GM21526 (cell line): ENCODE results near the gene RPTN.

ENCODE experiments used
- ATAC-seq: cut with Tn5 transposase; IDR thresholded peaks from one replicate; pipeline ENCODE4 v1.9.1; 2021; ENCODE audit warnings: moderate library complexity; ENCODE audit not compliant: unreplicated experiment, low FRiP score

RPTN gene, protein sequence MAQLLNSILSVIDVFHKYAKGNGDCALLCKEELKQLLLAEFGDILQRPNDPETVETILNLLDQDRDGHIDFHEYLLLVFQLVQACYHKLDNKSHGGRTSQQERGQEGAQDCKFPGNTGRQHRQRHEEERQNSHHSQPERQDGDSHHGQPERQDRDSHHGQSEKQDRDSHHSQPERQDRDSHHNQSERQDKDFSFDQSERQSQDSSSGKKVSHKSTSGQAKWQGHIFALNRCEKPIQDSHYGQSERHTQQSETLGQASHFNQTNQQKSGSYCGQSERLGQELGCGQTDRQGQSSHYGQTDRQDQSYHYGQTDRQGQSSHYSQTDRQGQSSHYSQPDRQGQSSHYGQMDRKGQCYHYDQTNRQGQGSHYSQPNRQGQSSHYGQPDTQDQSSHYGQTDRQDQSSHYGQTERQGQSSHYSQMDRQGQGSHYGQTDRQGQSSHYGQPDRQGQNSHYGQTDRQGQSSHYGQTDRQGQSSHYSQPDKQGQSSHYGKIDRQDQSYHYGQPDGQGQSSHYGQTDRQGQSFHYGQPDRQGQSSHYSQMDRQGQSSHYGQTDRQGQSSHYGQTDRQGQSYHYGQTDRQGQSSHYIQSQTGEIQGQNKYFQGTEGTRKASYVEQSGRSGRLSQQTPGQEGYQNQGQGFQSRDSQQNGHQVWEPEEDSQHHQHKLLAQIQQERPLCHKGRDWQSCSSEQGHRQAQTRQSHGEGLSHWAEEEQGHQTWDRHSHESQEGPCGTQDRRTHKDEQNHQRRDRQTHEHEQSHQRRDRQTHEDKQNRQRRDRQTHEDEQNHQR

GRCh38 chr1:152159144-152159543, at the start of gene RPTN:
Gene RPTN, minus strand, starts transcription at chr1:152159228. Its CDS starts 1,339 bp downstream, at chr1:152157889.
- no peak for ATAC-seq

- ATAC-seq: no peak
These were observed 40.0 kb upstream of the RPTN start for GRCh38 chr1:152198982-152199381.

DNA sequence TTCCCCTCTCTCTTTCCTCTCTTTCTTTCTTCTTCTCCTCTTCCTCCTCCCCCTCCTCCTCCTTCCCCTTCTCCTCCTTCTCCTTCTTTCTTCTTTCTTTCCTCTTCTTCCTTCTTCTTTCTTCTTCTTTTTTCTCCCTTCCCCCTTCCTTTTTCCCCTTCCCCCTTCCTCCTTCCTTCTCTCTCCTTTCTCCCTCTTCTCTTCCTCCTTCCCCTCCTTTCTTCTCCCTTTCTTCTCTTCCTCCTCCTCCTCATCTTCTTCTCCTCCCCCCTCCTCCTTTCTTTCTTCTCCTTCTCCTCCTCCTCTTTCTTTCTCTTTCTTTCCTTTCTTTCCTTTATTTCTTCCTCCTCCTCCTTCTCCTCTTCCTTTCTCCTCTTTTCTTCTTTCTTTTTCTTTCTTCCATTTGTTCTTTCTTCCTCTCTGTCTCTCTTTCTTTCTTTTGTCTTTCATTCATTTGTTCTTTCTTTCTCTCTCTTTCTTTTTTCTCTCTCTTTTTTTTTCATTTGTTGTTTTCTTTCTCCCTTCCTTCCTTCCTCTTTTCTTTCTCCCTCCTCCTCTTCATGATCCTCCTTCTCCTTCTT, 38.4 kb upstream of the RPTN start:
- ATAC-seq: no peak

DNA sequence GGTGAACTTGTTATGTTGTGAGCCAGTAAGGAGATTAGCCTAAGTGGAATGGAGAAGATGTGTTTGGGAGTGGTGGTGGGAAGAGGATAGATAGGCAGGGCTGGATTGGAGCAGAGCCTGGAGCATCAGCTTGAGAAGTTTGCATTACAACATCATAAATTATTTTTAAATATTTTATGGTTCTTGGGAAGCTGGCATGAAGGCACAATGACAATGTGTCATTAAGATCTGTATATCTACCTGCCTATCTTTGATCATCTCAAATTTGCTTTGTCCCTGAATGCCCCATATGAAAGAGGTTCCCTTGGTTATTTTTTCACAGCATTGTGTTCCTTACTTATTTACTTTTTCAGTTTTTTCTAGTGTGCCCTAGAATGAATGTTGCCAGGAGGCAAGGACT, 32.7 kb upstream of the RPTN start:
- ATAC-seq: no peak

DNA sequence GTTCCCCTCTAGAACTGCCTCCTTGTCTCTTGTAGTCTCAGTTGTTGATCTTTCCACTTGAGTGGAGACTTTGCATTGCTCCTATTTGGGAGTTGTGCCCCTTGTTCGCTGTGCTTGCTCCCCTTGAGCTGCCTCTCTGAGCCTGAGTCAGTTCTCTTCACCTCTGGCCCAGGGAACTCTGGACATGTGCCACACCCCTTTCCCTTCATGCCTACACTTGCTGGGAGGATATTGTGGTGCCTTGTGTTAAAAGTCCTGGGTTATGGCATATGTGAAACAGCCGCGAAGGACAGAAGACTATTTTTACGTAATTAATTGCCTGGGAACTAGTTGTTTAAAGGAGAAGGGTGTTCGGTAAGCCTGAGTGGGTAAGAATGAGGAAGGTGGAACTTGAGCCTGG, 32.2 kb upstream of the RPTN start:
- ATAC-seq: no peak

GRCh38 chr1:152190589-152190988, 31.6 kb upstream of the RPTN start:
- no peak for ATAC-seq

- ATAC-seq: no peak
These were observed 30.8 kb upstream of the RPTN start for GRCh38 chr1:152189657-152190442.

DNA sequence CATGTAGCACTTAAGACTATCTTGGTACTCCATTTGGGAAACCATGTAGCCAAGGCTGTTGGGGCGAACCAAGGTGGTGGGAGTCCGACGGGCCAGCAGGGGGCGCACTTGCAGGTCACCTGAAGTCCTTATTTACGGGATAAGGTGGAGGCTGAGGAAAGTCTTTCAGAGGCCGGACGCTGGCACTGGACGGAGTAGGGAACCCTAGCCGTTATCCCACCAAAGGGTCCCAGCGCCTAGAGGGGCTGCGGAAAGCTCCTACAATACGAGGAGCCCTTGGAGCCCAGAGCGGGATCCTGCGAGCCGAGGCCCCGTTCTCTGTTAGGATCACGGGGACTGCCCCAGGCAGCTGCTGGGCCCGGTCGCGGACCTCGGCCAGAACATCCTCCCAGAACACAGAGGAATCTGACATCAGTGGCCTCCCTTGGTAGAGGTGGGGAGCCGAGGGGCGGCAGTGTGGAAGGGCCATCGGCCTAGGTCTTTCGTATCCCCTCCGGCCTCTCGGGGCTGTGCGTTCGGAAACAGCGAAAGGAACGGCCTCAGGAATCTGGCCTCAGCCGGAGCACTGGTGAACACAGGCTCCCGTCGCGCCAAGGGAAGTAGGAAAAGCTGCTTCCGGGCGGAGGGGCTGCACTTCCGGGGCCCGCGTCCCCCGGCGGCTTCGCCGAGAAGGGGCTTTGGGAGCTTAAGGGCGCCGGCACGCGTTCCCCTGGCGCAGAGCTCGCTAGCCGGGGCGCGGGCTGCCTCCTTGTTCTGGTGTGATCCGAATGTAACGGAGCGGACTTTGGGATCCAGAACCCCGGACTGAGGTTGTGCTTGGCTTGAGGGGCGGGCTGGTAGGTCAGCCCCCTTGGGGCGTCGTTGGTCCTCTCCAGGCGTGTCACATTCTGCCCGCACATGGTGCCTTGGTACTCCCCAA, 29.9 kb upstream of the RPTN start:
- ATAC-seq: no peak

DNA sequence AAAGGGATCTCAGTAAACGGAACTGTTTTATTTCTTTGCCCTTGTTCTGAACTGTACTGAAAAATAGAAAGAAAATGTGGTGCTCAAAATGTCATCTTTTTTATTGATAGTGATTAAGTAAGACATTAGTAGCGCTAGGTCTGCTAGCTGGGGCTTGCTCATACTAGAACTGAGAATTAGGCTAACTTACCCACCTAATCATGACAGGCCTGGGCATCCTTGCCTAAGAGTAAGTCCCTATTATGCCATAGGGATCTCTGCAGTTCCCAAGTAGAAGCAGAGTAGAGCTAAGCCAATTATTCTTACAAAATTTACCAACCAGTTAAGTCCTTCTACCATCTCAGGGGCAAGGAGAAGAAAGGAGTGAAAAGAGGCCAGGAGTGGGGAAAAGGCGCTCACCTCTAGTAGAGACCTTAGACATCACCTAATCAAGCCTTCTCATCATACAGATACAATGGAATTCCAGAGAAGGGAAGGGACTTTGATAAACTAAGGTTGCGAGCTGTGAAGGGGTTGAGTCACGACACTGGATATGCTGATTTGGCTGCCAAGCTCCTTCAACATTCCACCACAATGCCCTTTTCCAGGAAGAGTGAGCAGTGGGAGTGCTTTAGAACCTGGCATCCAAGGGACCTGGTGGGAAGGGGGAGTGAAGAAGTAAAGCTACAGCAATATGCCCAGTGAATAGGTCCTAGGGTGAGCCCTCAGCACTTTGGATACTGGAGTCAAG, 27.7 kb upstream of the RPTN start:
- ATAC-seq: no peak

DNA sequence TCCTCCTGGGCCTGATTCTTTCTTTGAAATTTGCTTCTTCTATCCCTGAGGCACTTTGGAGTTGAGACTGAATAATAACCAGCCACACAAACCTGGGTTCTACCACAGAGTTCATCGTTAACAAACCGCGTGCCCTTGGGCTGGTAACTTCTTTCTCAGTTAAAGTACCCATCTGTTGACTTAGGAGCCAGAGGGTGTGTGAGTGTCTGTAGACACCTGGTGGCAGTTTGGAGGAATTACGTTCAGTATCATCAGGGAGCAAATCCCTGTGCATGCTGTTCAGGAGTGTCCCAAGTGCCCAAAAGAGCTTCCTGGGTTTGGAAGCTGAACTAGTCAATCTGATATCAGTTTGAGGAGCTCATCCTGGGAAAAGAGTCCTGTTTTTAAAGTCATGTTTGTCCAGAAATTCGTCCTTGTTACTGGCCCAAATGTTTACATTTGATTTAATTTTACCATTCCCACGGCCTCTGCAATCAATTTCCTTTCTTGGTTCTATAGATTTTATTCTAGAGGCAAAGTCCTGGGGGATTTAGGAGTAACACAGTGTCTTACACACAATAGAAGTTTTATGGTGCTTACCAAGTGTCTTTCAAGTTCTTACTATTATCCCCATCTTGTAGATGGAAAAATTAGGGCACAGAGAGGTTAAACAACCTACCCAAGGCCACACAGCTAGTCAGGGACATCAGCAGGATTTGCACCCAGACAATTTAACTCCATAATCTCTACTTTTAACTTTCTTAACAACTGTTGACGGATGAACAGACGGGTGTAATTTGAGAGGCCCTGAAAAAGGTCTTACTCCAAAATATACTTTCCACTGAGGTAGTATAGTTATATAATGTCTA, 26.7 kb upstream of the RPTN start:
- no peak for ATAC-seq

DNA sequence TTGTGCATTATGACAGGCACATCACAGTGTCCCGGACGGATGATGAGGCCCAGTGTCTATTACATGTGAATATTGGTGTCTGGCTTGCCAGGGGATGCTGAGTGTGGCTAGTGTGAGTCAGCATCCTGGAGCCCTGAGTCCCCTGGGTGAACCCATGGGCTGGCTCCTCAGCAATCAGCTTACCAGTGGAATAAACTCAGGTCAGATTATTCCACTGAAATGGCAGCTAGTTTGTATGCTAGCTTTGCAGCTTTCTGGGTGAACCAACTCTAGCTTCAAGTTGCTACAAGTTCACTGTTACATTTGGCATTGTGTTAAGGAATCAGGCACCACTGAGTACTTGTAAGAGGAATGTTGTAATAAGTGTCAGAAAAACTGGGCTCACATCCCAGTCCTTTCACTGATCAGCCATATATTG, 23.9 kb upstream of the RPTN start:
- no peak for ATAC-seq

- ATAC-seq: no peak
These were observed 23.4 kb upstream of the RPTN start for GRCh38 chr1:152182431-152182830.

- no peak for ATAC-seq
These were observed 20.5 kb upstream of the RPTN start for GRCh38 chr1:152179566-152179965.

DNA sequence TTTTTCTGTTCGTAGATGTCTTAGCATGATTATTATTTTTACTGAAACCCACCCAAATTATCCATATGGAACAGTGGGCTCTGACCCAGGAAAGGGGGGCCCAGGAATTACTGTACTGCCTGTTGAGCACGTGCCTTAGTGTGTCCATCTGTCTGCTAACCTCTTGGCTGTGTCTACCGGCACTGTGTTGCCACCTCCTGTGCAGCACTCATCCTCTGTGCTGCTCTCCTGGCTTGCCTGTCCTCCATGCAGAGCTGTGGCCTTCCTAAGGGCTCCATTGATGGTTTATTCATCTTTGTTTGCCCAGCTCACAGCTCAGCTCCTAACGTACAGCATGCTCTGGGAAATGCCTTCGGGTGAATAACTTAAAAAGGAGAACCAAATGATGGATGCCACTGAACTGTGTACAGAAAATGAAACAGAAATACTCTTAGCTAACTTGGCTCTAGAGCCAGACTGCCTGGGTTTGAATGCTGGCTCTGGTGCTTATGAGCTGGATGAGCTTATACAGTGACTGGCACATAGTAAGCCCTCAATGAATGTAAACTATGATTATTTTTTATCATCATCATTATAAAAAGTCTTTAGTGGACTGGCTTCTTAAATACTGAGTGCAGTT, 11.4 kb upstream of the RPTN start:
- no peak for ATAC-seq

DNA sequence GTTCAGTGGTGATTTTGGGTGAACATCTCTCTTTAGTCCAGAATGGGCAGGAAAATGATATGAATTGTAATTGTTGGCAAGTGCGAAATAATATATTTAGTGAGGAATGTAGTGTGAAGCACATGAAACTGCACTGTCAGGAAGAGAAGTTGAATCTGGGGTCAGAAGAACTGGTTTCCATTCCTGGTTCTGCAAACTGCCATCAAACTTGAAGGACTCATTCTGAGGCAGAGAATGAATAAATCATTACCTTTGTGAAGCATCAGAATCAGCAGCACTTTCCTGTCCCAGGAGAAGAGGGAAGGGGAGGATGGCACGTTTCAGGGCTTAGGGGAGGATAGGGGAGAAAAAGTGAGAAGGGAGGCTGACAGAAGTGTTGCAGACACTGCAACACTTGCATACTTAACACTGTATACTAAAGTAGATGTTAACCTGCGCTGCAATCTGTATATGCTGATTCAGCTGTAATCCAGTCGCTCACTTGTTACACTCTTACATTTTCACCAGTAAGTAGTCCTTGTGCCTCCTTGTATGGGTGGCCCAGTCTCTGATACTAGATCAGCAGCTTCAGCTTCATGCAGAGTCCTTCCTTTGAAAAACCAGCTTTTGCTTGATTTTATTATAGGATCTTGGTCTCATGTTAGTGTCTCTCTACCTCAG, 10.5 kb upstream of the RPTN start:
- ATAC-seq: no peak

- ATAC-seq: no peak
These were observed 9.5 kb upstream of the RPTN start for GRCh38 chr1:152168535-152168868.

DNA sequence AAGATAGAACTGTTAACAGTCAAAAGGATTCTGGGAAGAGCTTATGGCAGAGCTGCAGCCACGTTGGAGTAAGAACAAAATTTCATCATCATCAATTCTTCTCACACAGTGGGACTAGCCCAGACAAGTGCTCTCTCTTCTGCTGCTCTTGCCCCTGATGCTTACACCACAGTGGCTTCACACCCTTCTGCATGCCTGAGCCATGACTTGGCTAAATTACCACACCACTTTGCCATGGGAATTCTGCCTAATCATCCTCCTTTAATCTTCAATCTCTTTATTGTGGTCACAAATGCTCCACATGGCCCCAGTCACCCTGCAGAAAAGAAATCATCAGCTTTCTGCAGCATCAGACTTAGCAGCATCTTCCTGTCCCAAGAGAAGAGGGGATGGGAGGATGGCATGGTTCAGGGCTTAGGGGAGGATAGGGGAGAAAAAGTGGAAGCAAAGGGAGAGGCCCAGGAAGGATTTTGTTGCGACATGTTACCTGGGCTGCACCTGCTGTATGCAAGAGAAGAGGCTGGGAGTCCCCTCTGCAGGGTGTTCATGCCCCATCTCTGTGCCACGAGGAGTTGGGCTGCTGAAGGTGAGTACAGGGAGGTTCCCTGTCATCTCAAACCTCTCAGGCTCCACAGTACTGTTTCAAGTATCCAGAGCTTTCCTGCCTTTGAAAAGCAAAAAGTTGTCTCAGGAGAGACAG, 9.0 kb upstream of the RPTN start:
- ATAC-seq: no peak
